H9 (cell line): Measurements from ENCODE around the gene NIT2. TPM values are rescaled to one million over a fixed set of nuclear protein-coding genes. Genes with fewer than 3 reads are reported as not detected.

ENCODE experiments used
- DNase-seq: peaks from one replicate; pipeline ENCODE4 v3.0.0-alpha.2; 2017
- H2AFZ ChIP-seq: one replicate; pipeline ENCODE4 v1.6.1; 2013; ENCODE audit warnings: mild to moderate bottlenecking, low read length, control low read depth, moderate library complexity
- H2AK5ac ChIP-seq: 2 replicates; pipeline ENCODE4 v1.6.1; 2013; ENCODE audit warnings: low read length, control low read depth, mixed read lengths; ENCODE audit not compliant: insufficient read length
- H2BK120ac ChIP-seq: one replicate; pipeline ENCODE4 v1.6.1; 2013; ENCODE audit warnings: low read depth, mild to moderate bottlenecking, low read length, control low read depth, inconsistent platforms; ENCODE audit not compliant: poor library complexity, severe bottlenecking
- H2BK12ac ChIP-seq: 2 replicates; pipeline ENCODE4 v1.6.1; 2013; ENCODE audit warnings: low read length, control low read depth, mixed read lengths, low read depth; ENCODE audit not compliant: insufficient read length
- H2BK15ac ChIP-seq: 2 replicates; pipeline ENCODE4 v1.6.1; 2013; ENCODE audit warnings: low read depth, low read length, control low read depth
- H2BK20ac ChIP-seq: one replicate; pipeline ENCODE4 v1.6.1; 2013; ENCODE audit warnings: low read depth, mild to moderate bottlenecking, low read length, control low read depth, inconsistent platforms; ENCODE audit not compliant: poor library complexity, severe bottlenecking
- H2BK5ac ChIP-seq: 2 replicates; pipeline ENCODE4 v1.6.1; 2013; ENCODE audit warnings: low read length, control low read depth, mixed read lengths; ENCODE audit not compliant: insufficient read length
- H3K14ac ChIP-seq: 2 replicates; pipeline ENCODE4 v1.6.1; 2013; ENCODE audit warnings: low read length, control low read depth; ENCODE audit not compliant: insufficient read depth
- H3K18ac ChIP-seq: 2 replicates; pipeline ENCODE4 v1.6.1; 2013; ENCODE audit warnings: low read depth, mild to moderate bottlenecking, mixed read lengths, low read length, control low read depth; ENCODE audit not compliant: insufficient read length
- H3K23ac ChIP-seq: 2 replicates; pipeline ENCODE4 v1.6.1; 2013; ENCODE audit warnings: low read length, control low read depth, mixed read lengths, low read depth; ENCODE audit not compliant: insufficient read length
- H3K23me2 ChIP-seq: 2 replicates; pipeline ENCODE4 v1.6.1; 2013; ENCODE audit warnings: low read depth, mild to moderate bottlenecking, mixed read lengths, low read length, control low read depth; ENCODE audit not compliant: insufficient read length, poor library complexity, severe bottlenecking
- H3K27ac ChIP-seq: 2 replicates; pipeline ENCODE4 v1.5.1; 2013; ENCODE audit warnings: low read length, control low read depth, mixed read lengths, low read depth; ENCODE audit not compliant: insufficient read length
- H3K27me3 ChIP-seq: 2 replicates; pipeline ENCODE4 v1.6.1; 2013; ENCODE audit warnings: low read length, control low read depth, inconsistent platforms; ENCODE audit not compliant: insufficient read depth
- H3K4ac ChIP-seq: 2 replicates; pipeline ENCODE4 v1.6.1; 2013; ENCODE audit warnings: low read depth, mild to moderate bottlenecking, control low read depth, inconsistent platforms, low read length, moderate library complexity
- H3K4me1 ChIP-seq: 2 replicates; pipeline ENCODE4 v1.6.1; 2013; ENCODE audit warnings: low read length, control low read depth, inconsistent platforms; ENCODE audit not compliant: insufficient read depth
- H3K4me2 ChIP-seq: 2 replicates; pipeline ENCODE4 v1.6.1; 2013; ENCODE audit warnings: low read length, control low read depth, mixed read lengths; ENCODE audit not compliant: insufficient read length, insufficient read depth
- H3K56ac ChIP-seq: 2 replicates; pipeline ENCODE4 v1.6.1; 2013; ENCODE audit warnings: low read depth, mild to moderate bottlenecking, mixed read lengths, low read length, control low read depth; ENCODE audit not compliant: insufficient read length
- H3K79me1 ChIP-seq: 2 replicates; pipeline ENCODE4 v1.6.1; 2013; ENCODE audit warnings: low read depth, mild to moderate bottlenecking, moderate library complexity, low read length, control low read depth, inconsistent platforms; ENCODE audit not compliant: insufficient read depth, poor library complexity, severe bottlenecking
- H3K79me2 ChIP-seq: 2 replicates; pipeline ENCODE4 v1.6.1; 2013; ENCODE audit warnings: low read length, control low read depth, inconsistent platforms; ENCODE audit not compliant: insufficient read depth
- H3K9ac ChIP-seq: 2 replicates; pipeline ENCODE4 v1.6.1; 2013; ENCODE audit warnings: low read length, control low read depth, mixed read lengths; ENCODE audit not compliant: insufficient read length; ENCODE audit errors: extremely low read depth
- H3K9me3 ChIP-seq: one replicate; pipeline ENCODE4 v1.6.1; 2013; ENCODE audit warnings: low read depth, low read length, inconsistent platforms; ENCODE audit not compliant: control insufficient read depth
- H3T11ph ChIP-seq: one replicate; pipeline ENCODE4 v1.6.1; 2013; ENCODE audit warnings: mild to moderate bottlenecking, low read length, control low read depth, inconsistent platforms
- H4K20me1 ChIP-seq: one replicate; pipeline ENCODE4 v1.6.1; 2013; ENCODE audit not compliant: control insufficient read depth, insufficient read length, insufficient read depth
- H4K5ac ChIP-seq: 2 replicates; pipeline ENCODE4 v1.6.1; 2013; ENCODE audit warnings: low read depth, mild to moderate bottlenecking, mixed read lengths, low read length, control low read depth; ENCODE audit not compliant: insufficient read length
- H4K8ac ChIP-seq: replicated peaks from 2 replicates; pipeline ENCODE4 v1.6.1; 2013; ENCODE audit warnings: low read length, control low read depth, mixed read lengths, low read depth; ENCODE audit not compliant: insufficient read length
- H4K91ac ChIP-seq: 2 replicates; pipeline ENCODE4 v1.6.1; 2013; ENCODE audit warnings: low read depth, mild to moderate bottlenecking, moderate library complexity, mixed read lengths, low read length, control low read depth; ENCODE audit not compliant: insufficient read length
- H3K27ac Mint-ChIP-seq, 3 experiments: 2 replicates in 2 of 3; 3 replicates in 1 of 3; pipeline ENCODE4 v1.8.0; 2020 to 2021; ENCODE audit warnings: mixed read lengths in 3 of 3, mild to moderate bottlenecking in 1 of 3, moderate library complexity in 1 of 3
- H3K27me3 Mint-ChIP-seq: 2 replicates; pipeline ENCODE4 v1.8.0; 2021; ENCODE audit warnings: low read depth, mild to moderate bottlenecking, moderate library complexity, mixed read lengths
- H3K36me3 Mint-ChIP-seq, 3 experiments: 2 replicates in 2 of 3; 3 replicates in 1 of 3; pipeline ENCODE4 v1.8.0; 2020 to 2021; ENCODE audit warnings: low read depth in 3 of 3, mixed read lengths in 3 of 3; ENCODE audit not compliant: insufficient read depth in 1 of 3
- H3K4me1 Mint-ChIP-seq, 2 experiments: 2 replicates each; pipeline ENCODE4 v1.8.0; 2020; ENCODE audit warnings: mixed read lengths in 2 of 2
- H3K4me3 Mint-ChIP-seq, 2 experiments: 2 replicates in 1 of 2; 3 replicates in 1 of 2; pipeline ENCODE4 v1.8.0; 2020 to 2021; ENCODE audit warnings: mild to moderate bottlenecking in 2 of 2, mixed read lengths in 2 of 2, moderate library complexity in 1 of 2
- H3K9me3 Mint-ChIP-seq, 2 experiments: 2 replicates in 1 of 2; 3 replicates in 1 of 2; pipeline ENCODE4 v1.8.0; 2020; ENCODE audit warnings: mild to moderate bottlenecking in 2 of 2, mixed read lengths in 2 of 2, moderate library complexity in 1 of 2
- CTCF ChIP-seq: fragments of 200-600 bp; sonication (generic); conservative IDR thresholded peaks from 3 replicates; pipeline ENCODE4 v1.8.0; 2021; ENCODE audit warnings: antibody characterized with exemption, mild to moderate bottlenecking
- total RNA-seq: library from RNA; stranded (reverse); gene quantifications from 2 replicates; pipeline ENCODE4 v1.2.1, GENCODE V29; 2021

NIT2 gene
- total RNA-seq, 1 experiment from 2014 or later = 26.6 TPM

GRCh38 chr3:100324044-100324443 is 10.5 kb upstream of the NIT2 start:
- Histone ChIP-seq H2BK15ac (no peak overlapping the region), H4K20me1 (no peaks in the 10 kb centered on the region), H4K8ac (no peak overlapping the region), H2BK5ac (no peak overlapping the region), H3K27ac (no peak overlapping the region), H4K5ac (no peak overlapping the region), H4K91ac (no peak overlapping the region), H3K14ac (no peak overlapping the region), H3K4ac (no peak overlapping the region), H3T11ph (no peak overlapping the region), H3K27me3 (no peaks in the 10 kb centered on the region), H3K23me2 (no peaks in the 10 kb centered on the region), H2BK20ac (no peak overlapping the region), H3K9me3 (no peaks in the 10 kb centered on the region), H3K18ac (no peak overlapping the region), H3K79me2 (no peaks in the 10 kb centered on the region), H3K4me2 (no peak overlapping the region), H2AK5ac (no peak overlapping the region), H2BK12ac (no peak overlapping the region), H3K9ac (no peak overlapping the region), H2AFZ (no peak overlapping the region), H3K56ac (no peak overlapping the region), H3K4me1 (no peaks in the 10 kb centered on the region), H3K79me1 (no peaks in the 10 kb centered on the region), H3K23ac (no peak overlapping the region), H2BK120ac (no peak overlapping the region)
- no peak overlapping the region for H3K4me3 Mint-ChIP-seq
- no peaks in the 10 kb centered on the region for H3K27me3 Mint-ChIP-seq
- no peaks in the 10 kb centered on the region for H3K4me1 Mint-ChIP-seq
- H3K9me3 Mint-ChIP-seq = peaks cover 9 to 14% of the 10 kb centered on the region in 2 experiments
- TF ChIP-seq CTCF = no peak
- no peak overlapping the region for H3K27ac Mint-ChIP-seq
- no peak for DNase-seq
- peaks cover 8 to 33% (median 21%) of the 10 kb centered on the region in 3 experiments for H3K36me3 Mint-ChIP-seq
